GM23248 (cell line): ENCODE data around the gene EVL. TPM values are rescaled to one million over a fixed set of nuclear protein-coding genes. Genes with fewer than 3 reads are reported as not detected.

ENCODE experiments used
- DNase-seq: peaks from one replicate; pipeline ENCODE4 v3.0.0-alpha.2; 2015
- H2AFZ ChIP-seq: fragments of 200-600 bp; sonication (generic); 2 replicates; pipeline ENCODE4 v1.6.1; 2016; ENCODE audit warnings: antibody characterized with exemption
- H3F3A ChIP-seq: fragments of 200-600 bp; sonication (generic); 2 replicates; pipeline ENCODE4 v1.6.1; 2016; ENCODE audit warnings: mild to moderate bottlenecking, antibody characterized with exemption, mixed run types; ENCODE audit not compliant: insufficient read depth
- H3K27ac ChIP-seq: fragments of 200-600 bp; sonication (generic); 2 replicates; pipeline ENCODE4 v1.5.1; 2016; ENCODE audit warnings: mild to moderate bottlenecking
- H3K27me3 ChIP-seq: fragments of 200-600 bp; sonication (generic); replicated peaks from 2 replicates; pipeline ENCODE4 v1.6.1; 2016; ENCODE audit warnings: mild to moderate bottlenecking; ENCODE audit not compliant: insufficient read depth
- H3K36me3 ChIP-seq: fragments of 200-600 bp; sonication (generic); 2 replicates; pipeline ENCODE4 v1.6.1; 2016; ENCODE audit warnings: low read depth, mild to moderate bottlenecking
- H3K4me1 ChIP-seq: fragments of 200-600 bp; sonication (generic); 2 replicates; pipeline ENCODE4 v1.6.1; 2016; ENCODE audit warnings: mild to moderate bottlenecking; ENCODE audit not compliant: insufficient read depth
- H3K4me2 ChIP-seq: fragments of 200-600 bp; sonication (generic); one replicate; pipeline ENCODE4 v1.6.1; 2016; ENCODE audit warnings: mild to moderate bottlenecking; ENCODE audit not compliant: unreplicated experiment
- H3K4me3 ChIP-seq: fragments of 200-600 bp; sonication (generic); 2 replicates; pipeline ENCODE4 v1.5.1; 2016; ENCODE audit warnings: mild to moderate bottlenecking
- H3K79me2 ChIP-seq: fragments of 200-600 bp; sonication (generic); 2 replicates; pipeline ENCODE4 v1.6.1; 2016; ENCODE audit warnings: mild to moderate bottlenecking; ENCODE audit not compliant: insufficient read depth
- H3K9ac ChIP-seq: fragments of 200-600 bp; sonication (generic); 2 replicates; pipeline ENCODE4 v1.6.1; 2016; ENCODE audit warnings: mild to moderate bottlenecking
- H3K9me2 ChIP-seq: fragments of 200-600 bp; sonication (generic); 2 replicates; pipeline ENCODE4 v1.6.1; 2016; ENCODE audit warnings: mixed run types, mild to moderate bottlenecking, moderate library complexity; ENCODE audit not compliant: insufficient read depth
- H3K9me3 ChIP-seq: fragments of 200-600 bp; sonication (generic); one replicate; pipeline ENCODE4 v1.6.1; 2017; ENCODE audit warnings: low read depth
- H4K20me1 ChIP-seq: fragments of 200-600 bp; sonication (generic); 2 replicates; pipeline ENCODE4 v1.6.0; 2016; ENCODE audit not compliant: insufficient read depth
- EZH2 ChIP-seq: fragments of 200-600 bp; sonication (generic); IDR thresholded peaks from 2 replicates; pipeline ENCODE4 v1.6.1; 2018; ENCODE audit warnings: antibody characterized with exemption, mild to moderate bottlenecking; ENCODE audit not compliant: insufficient read depth, poor library complexity, severe bottlenecking
- EZH2phosphoT487 ChIP-seq: fragments of 200-600 bp; sonication (generic); IDR thresholded peaks from 2 replicates; pipeline ENCODE4 v1.6.1; 2018; ENCODE audit warnings: antibody characterized with exemption, moderate library complexity, mild to moderate bottlenecking, low read depth; ENCODE audit not compliant: insufficient read depth
- WGBS, 2 experiments: methylation state at CpG; one replicate each; pipeline ENCODE4 v1.1.6; 2015 to 2017; ENCODE audit warnings: low lambda C conversion rate in 2 of 2, low coverage in 1 of 2; ENCODE audit errors: missing lambda C conversion rate in 2 of 2; 5-methylcytosine and 5-hydroxymethylcytosine counted together
- in situ Hi-C: fragments of 300-500 bp; cut with MboI; formaldehyde crosslinking; loops from 2 replicates; pipeline ENCODE4 v1.15.0; 2020
- polyA plus RNA-seq: library from polyadenylated mRNA; unstranded; fragments of >200 nt; fragmentation: Nextera tagmentation; extraction: Ambion mirVana; gene quantifications from 2 replicates; pipeline ENCODE4 v1.2.1, GENCODE V29; 2016
- total RNA-seq: library from RNA; depleted of rRNA; stranded (reverse); fragments of >200 nt; shearing (Covaris generic); gene quantifications from 2 replicates; pipeline ENCODE4 v1.2.3, GENCODE V29; 2014

The EVL gene
- total and polyA plus RNA-seq, 2 experiments from 2014 or later, result 6.6 to 29.9 TPM

- peaks cover 10% of the 10 kb centered on the region; the same call in 1 of the 2 replicates for H3K4me1 ChIP-seq
- H2AFZ ChIP-seq, result no peak overlapping the region
- no peak for DNase-seq
- no peak overlapping the region for H3K4me3 ChIP-seq
- no peaks in the 10 kb centered on the region for H3K27me3 ChIP-seq
- H3K9me3 ChIP-seq, result no peaks in the 10 kb centered on the region
- 98 to 100% methylated on average over 2 of the region's 2 CpGs for WGBS, 2 experiments
- no peaks in the 10 kb centered on the region for H3F3A ChIP-seq
- no peak overlapping the region for H3K9ac ChIP-seq
- H3K9me2 ChIP-seq, result no peaks in the 10 kb centered on the region
- TF ChIP-seq EZH2 (no peak), EZH2phosphoT487 (no peak)
- H3K4me2 ChIP-seq, result no peak overlapping the region
- peaks cover 50% of the 10 kb centered on the region for H3K79me2 ChIP-seq
- H3K27ac ChIP-seq, result no peak overlapping the region
- in situ Hi-C loops, result no loop called here
- no peaks in the 10 kb centered on the region for H4K20me1 ChIP-seq
- H3K36me3 ChIP-seq, result no peaks in the 10 kb centered on the region
Measured at GRCh38 chr14:100041271-100041670, 24.0 kb upstream of the EVL start.

GRCh38 chr14:100042286-100042685, 22.9 kb upstream of the EVL start:
- Histone ChIP-seq H3K36me3 (no peaks in the 10 kb centered on the region), H3K4me3 (no peak overlapping the region), H2AFZ (no peak overlapping the region), H3K27ac (no peak overlapping the region), H3K4me1 (peaks cover 10% of the 10 kb centered on the region; the same call in 1 of the 2 replicates), H3F3A (no peaks in the 10 kb centered on the region), H3K9ac (no peak overlapping the region), H4K20me1 (no peaks in the 10 kb centered on the region), H3K27me3 (no peaks in the 10 kb centered on the region), H3K9me2 (no peaks in the 10 kb centered on the region), H3K4me2 (no peak overlapping the region), H3K9me3 (no peaks in the 10 kb centered on the region), H3K79me2 (peaks cover 42% of the 10 kb centered on the region)
- no peak for DNase-seq
- WGBS, 2 experiments, result 92 to 97% methylated on average over 6 of the region's 6 CpGs
- in situ Hi-C loops, result no loop called here
- TF ChIP-seq EZH2 (no peak), EZH2phosphoT487 (no peak)

- no peak overlapping the region for H3K27ac ChIP-seq
Measured at GRCh38 chr14:100045642-100046344, 19.4 kb upstream of the EVL start.

GRCh38 chr14:100047600-100047999, 17.6 kb upstream of the EVL start:
- Histone ChIP-seq H3K27me3 (no peaks in the 10 kb centered on the region), H3K79me2 (peaks cover 48% of the 10 kb centered on the region), H3K9me2 (no peaks in the 10 kb centered on the region), H3K4me1 (peaks cover 25% of the 10 kb centered on the region), H3K4me2 (no peak overlapping the region), H4K20me1 (no peaks in the 10 kb centered on the region), H3K27ac (no peak overlapping the region), H3K36me3 (no peaks in the 10 kb centered on the region), H2AFZ (no peak overlapping the region), H3K9me3 (no peaks in the 10 kb centered on the region), H3K4me3 (no peak overlapping the region), H3F3A (peaks cover 18% of the 10 kb centered on the region), H3K9ac (no peak overlapping the region)
- 96 to 97% methylated on average over 4 of the region's 4 CpGs for WGBS, 2 experiments
- TF ChIP-seq EZH2phosphoT487 (no peak), EZH2 (no peak)
- DNase-seq, result no peak
- in situ Hi-C loops, result no loop called here

More at GRCh38 chr14:100045642-100046344, 19.4 kb upstream of the EVL start:
- H3K36me3 ChIP-seq, result no peaks in the 10 kb centered on the region
- H3K4me2 ChIP-seq, result no peak overlapping the region
- H4K20me1 ChIP-seq, result no peaks in the 10 kb centered on the region
- no peak overlapping the region for H2AFZ ChIP-seq
- no peak overlapping the region for H3K4me3 ChIP-seq
- in situ Hi-C loops, result no loop called here
- H3K9me2 ChIP-seq, result no peaks in the 10 kb centered on the region
- DNase-seq, result peak; percentile 22
- H3K9ac ChIP-seq, result no peak overlapping the region
- no peaks in the 10 kb centered on the region for H3K27me3 ChIP-seq
- H3F3A ChIP-seq, result peaks cover 18% of the 10 kb centered on the region
- peaks cover 40% of the 10 kb centered on the region for H3K79me2 ChIP-seq
- no peaks in the 10 kb centered on the region for H3K9me3 ChIP-seq
- TF ChIP-seq EZH2phosphoT487 (no peak), EZH2 (no peak)
- WGBS, 2 experiments, result 70 to 73% methylated on average over 4 of the region's 4 CpGs
- H3K4me1 ChIP-seq, result peaks cover 25% of the 10 kb centered on the region

GRCh38 chr14:100048786-100049185, 16.4 kb upstream of the EVL start:
- no peak for TF ChIP-seq EZH2
- no peak for TF ChIP-seq EZH2phosphoT487
- H3K79me2 ChIP-seq, result peaks cover 47% of the 10 kb centered on the region
- no peaks in the 10 kb centered on the region for H3K9me2 ChIP-seq
- no peaks in the 10 kb centered on the region for H4K20me1 ChIP-seq
- no peaks in the 10 kb centered on the region for H3K9me3 ChIP-seq
- no peak overlapping the region for H3K4me3 ChIP-seq
- H3K9ac ChIP-seq, result no peak overlapping the region
- in situ Hi-C loops, result no loop called here
- no peaks in the 10 kb centered on the region for H3K36me3 ChIP-seq
- peaks cover 18% of the 10 kb centered on the region for H3F3A ChIP-seq
- peak overlapping the region; percentile 22 for H3K4me2 ChIP-seq
- H3K27me3 ChIP-seq, result no peaks in the 10 kb centered on the region
- H3K27ac ChIP-seq, result peak overlapping the region; percentile 23
- peak; percentile 26 for DNase-seq
- 77 to 80% methylated on average over 3 of the region's 3 CpGs for WGBS, 2 experiments
- H2AFZ ChIP-seq, result no peak overlapping the region
- peaks cover 25% of the 10 kb centered on the region for H3K4me1 ChIP-seq
